Testis (tissue), 2 donors: Measurements from ENCODE around the gene BCL6.

Experiments used
- POLR2A ChIP-seq: fragments of 450-650 bp; IDR thresholded peaks from one replicate; pipeline ENCODE4 v1.6.1; 2017; ENCODE audit warnings: antibody characterized with exemption, mild to moderate bottlenecking, moderate library complexity
- TF ChIP-seq, protein P1 (sequence below), 3 experiments: fragments of 450-650 bp in 2 of 3; fragments of 200-600 bp in 1 of 3; sonication (generic) in 1 of 3; IDR thresholded peaks; one replicate each; pipeline ENCODE4 v1.5.1; 2016 to 2019; ENCODE audit warnings: antibody characterized with exemption in 3 of 3, mild to moderate bottlenecking in 2 of 3, moderate library complexity in 1 of 3

DNA sequence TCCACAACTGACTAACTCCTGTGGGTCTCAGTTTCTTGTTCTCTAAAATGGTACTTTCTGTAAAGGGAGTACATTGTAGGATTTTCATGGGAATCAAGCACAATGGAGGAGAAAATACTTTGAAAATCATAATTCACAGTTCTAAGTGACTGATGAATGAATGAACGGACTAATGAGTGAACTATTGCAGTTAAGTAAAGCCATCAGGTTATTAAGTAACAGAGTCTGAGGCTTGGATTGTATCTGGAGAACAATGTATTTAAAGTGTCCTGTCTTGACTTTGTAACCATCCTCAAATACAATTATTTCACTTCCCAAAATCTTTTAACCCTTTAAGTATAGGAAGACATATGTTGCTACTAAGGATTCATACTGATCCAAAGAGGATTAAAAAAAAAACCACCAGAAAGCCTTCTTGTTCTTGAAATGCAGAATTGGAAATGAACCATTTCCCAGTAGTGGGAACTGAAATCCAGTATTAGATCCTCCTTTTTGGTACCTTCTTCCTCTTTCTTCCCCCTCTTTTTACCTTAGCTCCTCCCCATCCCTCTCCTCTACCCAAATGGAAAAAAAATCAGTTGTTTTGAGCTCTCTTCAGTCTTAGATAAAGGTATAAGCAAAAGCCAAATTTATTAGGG is 13.2 kb upstream of the BCL6 start:
- TF ChIP-seq, protein P1, sequence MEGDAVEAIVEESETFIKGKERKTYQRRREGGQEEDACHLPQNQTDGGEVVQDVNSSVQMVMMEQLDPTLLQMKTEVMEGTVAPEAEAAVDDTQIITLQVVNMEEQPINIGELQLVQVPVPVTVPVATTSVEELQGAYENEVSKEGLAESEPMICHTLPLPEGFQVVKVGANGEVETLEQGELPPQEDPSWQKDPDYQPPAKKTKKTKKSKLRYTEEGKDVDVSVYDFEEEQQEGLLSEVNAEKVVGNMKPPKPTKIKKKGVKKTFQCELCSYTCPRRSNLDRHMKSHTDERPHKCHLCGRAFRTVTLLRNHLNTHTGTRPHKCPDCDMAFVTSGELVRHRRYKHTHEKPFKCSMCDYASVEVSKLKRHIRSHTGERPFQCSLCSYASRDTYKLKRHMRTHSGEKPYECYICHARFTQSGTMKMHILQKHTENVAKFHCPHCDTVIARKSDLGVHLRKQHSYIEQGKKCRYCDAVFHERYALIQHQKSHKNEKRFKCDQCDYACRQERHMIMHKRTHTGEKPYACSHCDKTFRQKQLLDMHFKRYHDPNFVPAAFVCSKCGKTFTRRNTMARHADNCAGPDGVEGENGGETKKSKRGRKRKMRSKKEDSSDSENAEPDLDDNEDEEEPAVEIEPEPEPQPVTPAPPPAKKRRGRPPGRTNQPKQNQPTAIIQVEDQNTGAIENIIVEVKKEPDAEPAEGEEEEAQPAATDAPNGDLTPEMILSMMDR (IDR thresholded peaks at IDR 0.05): no peak
- no peak for TF ChIP-seq POLR2A
